Fibroblast of lung (primary cell): ENCODE data around the gene INTS12.

Source experiments
- EZH2 ChIP-seq: IDR thresholded peaks from 2 replicates; pipeline ENCODE4 v1.5.1; 2012; ENCODE audit warnings: low read length, control low read depth, mild to moderate bottlenecking; ENCODE audit errors: missing control alignments
- TF ChIP-seq, protein P1 (sequence below), 2 donors: IDR thresholded peaks in 1 of 2; conservative IDR thresholded peaks in 1 of 2; 1 replicate in 1 of 2; 2 replicates in 1 of 2; pipeline ENCODE4 v1.5.1; 2011 to 2012; ENCODE audit warnings: low read length in 2 of 2, control low read depth in 1 of 2, inconsistent platforms in 1 of 2, low read depth in 1 of 2, mild to moderate bottlenecking in 1 of 2

DNA sequence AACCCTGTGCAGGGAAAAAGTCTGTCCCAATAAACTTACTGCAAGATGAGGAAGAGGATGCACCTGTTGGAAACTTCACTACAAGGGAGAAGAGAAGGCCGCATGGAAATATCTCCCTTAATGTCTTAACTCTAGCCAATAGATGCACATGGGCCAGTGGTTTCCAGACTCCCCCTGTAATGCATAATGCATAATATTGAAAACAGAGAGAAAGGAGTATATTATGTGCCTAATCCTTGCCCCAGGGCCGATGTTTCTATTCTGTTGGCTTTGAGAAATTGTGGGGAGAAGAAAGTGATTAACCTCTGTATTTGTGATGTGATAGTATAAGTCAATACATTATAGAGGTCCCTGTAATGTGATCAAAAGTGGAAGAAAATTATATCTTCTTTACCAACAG is 37.2 kb downstream of the INTS12 start:
- TF ChIP-seq, protein P1, sequence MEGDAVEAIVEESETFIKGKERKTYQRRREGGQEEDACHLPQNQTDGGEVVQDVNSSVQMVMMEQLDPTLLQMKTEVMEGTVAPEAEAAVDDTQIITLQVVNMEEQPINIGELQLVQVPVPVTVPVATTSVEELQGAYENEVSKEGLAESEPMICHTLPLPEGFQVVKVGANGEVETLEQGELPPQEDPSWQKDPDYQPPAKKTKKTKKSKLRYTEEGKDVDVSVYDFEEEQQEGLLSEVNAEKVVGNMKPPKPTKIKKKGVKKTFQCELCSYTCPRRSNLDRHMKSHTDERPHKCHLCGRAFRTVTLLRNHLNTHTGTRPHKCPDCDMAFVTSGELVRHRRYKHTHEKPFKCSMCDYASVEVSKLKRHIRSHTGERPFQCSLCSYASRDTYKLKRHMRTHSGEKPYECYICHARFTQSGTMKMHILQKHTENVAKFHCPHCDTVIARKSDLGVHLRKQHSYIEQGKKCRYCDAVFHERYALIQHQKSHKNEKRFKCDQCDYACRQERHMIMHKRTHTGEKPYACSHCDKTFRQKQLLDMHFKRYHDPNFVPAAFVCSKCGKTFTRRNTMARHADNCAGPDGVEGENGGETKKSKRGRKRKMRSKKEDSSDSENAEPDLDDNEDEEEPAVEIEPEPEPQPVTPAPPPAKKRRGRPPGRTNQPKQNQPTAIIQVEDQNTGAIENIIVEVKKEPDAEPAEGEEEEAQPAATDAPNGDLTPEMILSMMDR (conservative IDR thresholded peaks at IDR 0.05 in 1 of 2, IDR thresholded peaks at IDR 0.05 in 1 of 2; ENCODE audit: low read depth in 1 of 2, low read length in 2 of 2): no peak
- no peak for TF ChIP-seq EZH2
